ENCODE data around the gene EVC2. TPM values are rescaled to one million over a fixed set of nuclear protein-coding genes. Genes with fewer than 3 reads are reported as not detected.

Gene EVC2
- total RNA-seq, 1 experiment from 2014 or later: not detected

DNA sequence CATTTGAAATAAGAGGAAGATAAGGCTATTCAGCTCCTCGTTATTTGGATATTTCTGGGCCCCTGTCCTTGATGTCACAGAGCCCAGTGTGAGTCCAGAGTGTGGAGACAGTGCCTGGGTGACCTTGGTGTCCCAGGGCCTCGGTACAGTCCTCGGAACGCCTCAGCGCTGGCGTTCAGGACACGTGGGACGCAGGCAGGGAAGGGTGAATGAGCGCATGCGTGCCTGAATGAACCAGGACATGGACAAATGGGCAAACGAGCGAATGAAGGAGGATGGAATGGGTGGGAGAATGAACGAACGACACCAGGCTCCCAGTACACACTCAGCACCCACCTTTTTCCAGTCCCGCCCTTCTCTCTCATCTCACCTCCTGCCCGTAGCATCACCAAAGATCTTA is 46.8 kb upstream of the EVC2 start:
- Histone ChIP-seq H3K27me3 (ENCODE audit: control insufficient read depth, insufficient read depth, low read length) (no peaks in the 10 kb centered on the region), H3K4me3 (ENCODE audit: low read depth in 2 of 2, low read length in 2 of 2) (no peak overlapping the region), H3K4me1 (ENCODE audit: control insufficient read depth, insufficient read depth, low read length) (peaks cover 3% of the 10 kb centered on the region; the same call in 1 of the 2 replicates), H3K36me3 (ENCODE audit: control insufficient read depth, insufficient read depth, low read length) (no peaks in the 10 kb centered on the region), H3K27ac (ENCODE audit: low read length) (no peak overlapping the region), H3K9me3 (ENCODE audit: control insufficient read depth, insufficient read depth, low read depth, low read length) (no peaks in the 10 kb centered on the region)
- ATAC-seq: no peak
- no TSS peak for BruUV-seq (replicated peaks)
- no peak for DNase-seq (ENCODE audit: low read depth, low spot score)
- in situ Hi-C loops (cut with HindIII; ENCODE audit: low pct_unique_long_range_greater_than_20kb, low sequenced_read_pairs): no loop called here
- ChIA-PET POLR2A (no interaction called here), CTCF (no interaction called here)
- intact Hi-C loops (cut with micrococcal nuclease; ENCODE audit: unreplicated experiment): no loop called here
- TF ChIP-seq POLR2AphosphoS5 (IDR thresholded peaks at IDR 0.05; ENCODE audit: low read depth, low read length) (no peak), SIN3A (IDR thresholded peaks at IDR 0.05; ENCODE audit: borderline replicate concordance, insufficient read depth, low read depth, low read length) (no peak), TCF7L2 (IDR thresholded peaks at IDR 0.05; ENCODE audit: low read depth, low read length) (no peak)
- TF ChIP-seq, protein P1, sequence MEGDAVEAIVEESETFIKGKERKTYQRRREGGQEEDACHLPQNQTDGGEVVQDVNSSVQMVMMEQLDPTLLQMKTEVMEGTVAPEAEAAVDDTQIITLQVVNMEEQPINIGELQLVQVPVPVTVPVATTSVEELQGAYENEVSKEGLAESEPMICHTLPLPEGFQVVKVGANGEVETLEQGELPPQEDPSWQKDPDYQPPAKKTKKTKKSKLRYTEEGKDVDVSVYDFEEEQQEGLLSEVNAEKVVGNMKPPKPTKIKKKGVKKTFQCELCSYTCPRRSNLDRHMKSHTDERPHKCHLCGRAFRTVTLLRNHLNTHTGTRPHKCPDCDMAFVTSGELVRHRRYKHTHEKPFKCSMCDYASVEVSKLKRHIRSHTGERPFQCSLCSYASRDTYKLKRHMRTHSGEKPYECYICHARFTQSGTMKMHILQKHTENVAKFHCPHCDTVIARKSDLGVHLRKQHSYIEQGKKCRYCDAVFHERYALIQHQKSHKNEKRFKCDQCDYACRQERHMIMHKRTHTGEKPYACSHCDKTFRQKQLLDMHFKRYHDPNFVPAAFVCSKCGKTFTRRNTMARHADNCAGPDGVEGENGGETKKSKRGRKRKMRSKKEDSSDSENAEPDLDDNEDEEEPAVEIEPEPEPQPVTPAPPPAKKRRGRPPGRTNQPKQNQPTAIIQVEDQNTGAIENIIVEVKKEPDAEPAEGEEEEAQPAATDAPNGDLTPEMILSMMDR (IDR thresholded peaks at IDR 0.05): no peak
- TF ChIP-seq, protein P2, sequence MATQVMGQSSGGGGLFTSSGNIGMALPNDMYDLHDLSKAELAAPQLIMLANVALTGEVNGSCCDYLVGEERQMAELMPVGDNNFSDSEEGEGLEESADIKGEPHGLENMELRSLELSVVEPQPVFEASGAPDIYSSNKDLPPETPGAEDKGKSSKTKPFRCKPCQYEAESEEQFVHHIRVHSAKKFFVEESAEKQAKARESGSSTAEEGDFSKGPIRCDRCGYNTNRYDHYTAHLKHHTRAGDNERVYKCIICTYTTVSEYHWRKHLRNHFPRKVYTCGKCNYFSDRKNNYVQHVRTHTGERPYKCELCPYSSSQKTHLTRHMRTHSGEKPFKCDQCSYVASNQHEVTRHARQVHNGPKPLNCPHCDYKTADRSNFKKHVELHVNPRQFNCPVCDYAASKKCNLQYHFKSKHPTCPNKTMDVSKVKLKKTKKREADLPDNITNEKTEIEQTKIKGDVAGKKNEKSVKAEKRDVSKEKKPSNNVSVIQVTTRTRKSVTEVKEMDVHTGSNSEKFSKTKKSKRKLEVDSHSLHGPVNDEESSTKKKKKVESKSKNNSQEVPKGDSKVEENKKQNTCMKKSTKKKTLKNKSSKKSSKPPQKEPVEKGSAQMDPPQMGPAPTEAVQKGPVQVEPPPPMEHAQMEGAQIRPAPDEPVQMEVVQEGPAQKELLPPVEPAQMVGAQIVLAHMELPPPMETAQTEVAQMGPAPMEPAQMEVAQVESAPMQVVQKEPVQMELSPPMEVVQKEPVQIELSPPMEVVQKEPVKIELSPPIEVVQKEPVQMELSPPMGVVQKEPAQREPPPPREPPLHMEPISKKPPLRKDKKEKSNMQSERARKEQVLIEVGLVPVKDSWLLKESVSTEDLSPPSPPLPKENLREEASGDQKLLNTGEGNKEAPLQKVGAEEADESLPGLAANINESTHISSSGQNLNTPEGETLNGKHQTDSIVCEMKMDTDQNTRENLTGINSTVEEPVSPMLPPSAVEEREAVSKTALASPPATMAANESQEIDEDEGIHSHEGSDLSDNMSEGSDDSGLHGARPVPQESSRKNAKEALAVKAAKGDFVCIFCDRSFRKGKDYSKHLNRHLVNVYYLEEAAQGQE (IDR thresholded peaks at IDR 0.05; ENCODE audit: insufficient read depth in 1 of 2, low read depth in 2 of 2, low read length in 1 of 2): no peak

DNA sequence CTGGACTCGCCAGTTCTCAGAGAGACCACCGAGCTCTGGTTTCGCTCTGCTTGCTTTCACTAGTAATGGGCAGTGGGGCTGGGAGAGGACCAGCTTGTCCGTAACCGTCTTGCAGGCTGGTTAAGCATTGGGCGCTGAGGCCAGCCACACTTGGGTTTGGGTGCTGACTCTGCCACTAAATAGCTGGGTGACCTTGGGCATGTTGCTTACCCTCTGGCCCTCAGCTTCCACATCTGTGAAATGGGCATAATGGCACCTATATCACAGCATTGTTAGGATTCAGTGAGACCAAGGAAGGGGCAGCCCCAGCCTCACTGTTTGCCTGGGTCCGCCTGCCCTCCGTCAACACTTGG is 46.1 kb upstream of the EVC2 start:
- Histone ChIP-seq H3K4me1 (ENCODE audit: control insufficient read depth, insufficient read depth, low read length) (peaks cover 3% of the 10 kb centered on the region; the same call in 1 of the 2 replicates), H3K27me3 (ENCODE audit: control insufficient read depth, insufficient read depth, low read length) (no peaks in the 10 kb centered on the region), H3K27ac (ENCODE audit: low read length) (no peak overlapping the region), H3K9me3 (ENCODE audit: control insufficient read depth, insufficient read depth, low read depth, low read length) (no peaks in the 10 kb centered on the region), H3K4me3 (ENCODE audit: low read depth in 2 of 2, low read length in 2 of 2) (no peak overlapping the region), H3K36me3 (ENCODE audit: control insufficient read depth, insufficient read depth, low read length) (no peaks in the 10 kb centered on the region)
- intact Hi-C loops (cut with micrococcal nuclease; ENCODE audit: unreplicated experiment): no loop called here
- CTCF ChIA-PET: no interaction called here
- in situ Hi-C loops (cut with HindIII; ENCODE audit: low pct_unique_long_range_greater_than_20kb, low sequenced_read_pairs): no loop called here
- ATAC-seq (no peak), DNase-seq (ENCODE audit: low read depth, low spot score) (no peak)
- POLR2A ChIA-PET: no interaction called here
- no TSS peak for BruUV-seq (replicated peaks)
- TF ChIP-seq SIN3A (IDR thresholded peaks at IDR 0.05; ENCODE audit: borderline replicate concordance, insufficient read depth, low read depth, low read length): no peak
- no peak for TF ChIP-seq POLR2AphosphoS5 (IDR thresholded peaks at IDR 0.05; ENCODE audit: low read depth, low read length)
- no peak for TF ChIP-seq TCF7L2 (IDR thresholded peaks at IDR 0.05; ENCODE audit: low read depth, low read length)
- TF ChIP-seq, protein P1 (IDR thresholded peaks at IDR 0.05): no peak
- TF ChIP-seq, protein P2 (IDR thresholded peaks at IDR 0.05; ENCODE audit: insufficient read depth in 1 of 2, low read depth in 2 of 2, low read length in 1 of 2): no peak
